OCI-LY1 (cell line): ENCODE measurements around the gene DNAI4.

Source experiments
- H2AFZ ChIP-seq: fragments of 200-600 bp; sonication (generic), shearing (Covaris generic); 2 replicates; pipeline ENCODE4 v1.6.0; 2014; ENCODE audit warnings: antibody characterized with exemption, mild to moderate bottlenecking, low read length
- H3F3A ChIP-seq: fragments of 200-600 bp; sonication (generic), shearing (Covaris generic); 2 replicates; pipeline ENCODE4 v1.6.0; 2014; ENCODE audit warnings: mild to moderate bottlenecking, antibody characterized with exemption, low read length, moderate library complexity; ENCODE audit not compliant: insufficient read depth
- H3K27ac ChIP-seq: fragments of 200-600 bp; sonication (generic); 2 replicates; pipeline ENCODE4 v1.5.1; 2014; ENCODE audit warnings: low read length, mixed run types, mild to moderate bottlenecking, low read depth; ENCODE audit not compliant: poor library complexity, severe bottlenecking
- H3K27me3 ChIP-seq: fragments of 200-600 bp; sonication (generic); 2 replicates; pipeline ENCODE4 v1.6.0; 2014; ENCODE audit warnings: antibody characterized with exemption, mild to moderate bottlenecking, low read length, moderate library complexity; ENCODE audit not compliant: insufficient read depth
- H3K36me3 ChIP-seq: fragments of 200-600 bp; sonication (generic); 2 replicates; pipeline ENCODE4 v1.6.1; 2014; ENCODE audit warnings: mild to moderate bottlenecking, antibody characterized with exemption, low read length, moderate library complexity, mixed read lengths; ENCODE audit not compliant: insufficient read depth
- H3K4me1 ChIP-seq: fragments of 200-600 bp; sonication (generic); 2 replicates; pipeline ENCODE4 v1.5.1; 2014; ENCODE audit warnings: mild to moderate bottlenecking, low read length, moderate library complexity; ENCODE audit not compliant: insufficient read depth, severe bottlenecking
- H3K4me2 ChIP-seq: fragments of 200-600 bp; sonication (generic), shearing (Covaris generic); 2 replicates; pipeline ENCODE4 v1.6.1; 2014; ENCODE audit warnings: low read length
- H3K4me3 ChIP-seq: fragments of 200-600 bp; sonication (generic); 2 replicates; pipeline ENCODE4 v1.5.1; 2014; ENCODE audit warnings: low read length, low read depth, mild to moderate bottlenecking, mixed read lengths; ENCODE audit not compliant: poor library complexity, severe bottlenecking
- H3K79me2 ChIP-seq: fragments of 200-600 bp; shearing (Covaris generic); 2 replicates; pipeline ENCODE4 v1.6.1; 2016; ENCODE audit warnings: mixed run types, low read length, mixed read lengths; ENCODE audit not compliant: insufficient read depth
- H3K9ac ChIP-seq: fragments of 200-600 bp; sonication (generic), shearing (Covaris generic); 2 replicates; pipeline ENCODE4 v1.6.1; 2014; ENCODE audit warnings: mild to moderate bottlenecking, low read length, mixed read lengths
- H3K9me2 ChIP-seq: fragments of 200-600 bp; sonication (generic), shearing (Covaris generic); 2 replicates; pipeline ENCODE4 v1.6.1; 2014; ENCODE audit warnings: low read depth, mild to moderate bottlenecking, low read length, mixed read lengths
- H3K9me3 ChIP-seq: fragments of 200-600 bp; shearing (Covaris generic); 2 replicates; pipeline ENCODE4 v1.6.1; 2014; ENCODE audit warnings: low read length, mixed read lengths
- H4K20me1 ChIP-seq: fragments of 200-600 bp; sonication (generic), shearing (Covaris generic); 2 replicates; pipeline ENCODE4 v1.6.0; 2016; ENCODE audit warnings: mild to moderate bottlenecking, low read length; ENCODE audit not compliant: insufficient read depth
- CTCF ChIP-seq: fragments of 200-600 bp; sonication (generic), shearing (Covaris generic); IDR thresholded peaks from 2 replicates; pipeline ENCODE4 v1.5.1; 2017; ENCODE audit warnings: mild to moderate bottlenecking, antibody characterized with exemption, low read length, moderate library complexity, mixed read lengths
- EZH2 ChIP-seq: fragments of 200-600 bp; sonication (generic), shearing (Covaris generic); IDR thresholded peaks from 2 replicates; pipeline ENCODE4 v1.8.0; 2017; ENCODE audit warnings: borderline replicate concordance, mixed run types, mild to moderate bottlenecking, antibody characterized with exemption, low read length, moderate library complexity, mixed read lengths

The DNAI4 gene

GRCh38 chr1:66937529-66938234 lies 13.0 kb upstream of the DNAI4 start:
- TF ChIP-seq EZH2 (no peak), CTCF (no peak)
- Histone ChIP-seq H3K4me2 (no peak overlapping the region), H3K9me2 (no peaks in the 10 kb centered on the region), H3F3A (no peaks in the 10 kb centered on the region), H3K27ac (no peak overlapping the region), H3K9ac (no peak overlapping the region), H2AFZ (no peak overlapping the region), H4K20me1 (no peaks in the 10 kb centered on the region; the same call in 1 of the 2 replicates), H3K36me3 (peaks cover 34% of the 10 kb centered on the region; the same call in 1 of the 2 replicates), H3K4me1 (peaks cover 33% of the 10 kb centered on the region), H3K9me3 (no peaks in the 10 kb centered on the region), H3K4me3 (no peak overlapping the region), H3K27me3 (no peaks in the 10 kb centered on the region), H3K79me2 (peaks cover 94% of the 10 kb centered on the region)

- H3K4me3 ChIP-seq = peak overlapping the region; percentile 81
- TF ChIP-seq EZH2 (no peak), CTCF (no peak)
- peak overlapping the region; percentile 99 for H3K4me2 ChIP-seq
- no peaks in the 10 kb centered on the region for H3K9me2 ChIP-seq
- no peaks in the 10 kb centered on the region; the same call in 1 of the 2 replicates for H4K20me1 ChIP-seq
- H3K79me2 ChIP-seq = peaks cover 87% of the 10 kb centered on the region
- H3F3A ChIP-seq = no peaks in the 10 kb centered on the region; the same call in 1 of the 2 replicates
- H3K4me1 ChIP-seq = peaks cover 53% of the 10 kb centered on the region
- H3K36me3 ChIP-seq = 0 out of 2 replicates have a peak, but pooled peaks cover 6% of the 10 kb centered on the region
- H2AFZ ChIP-seq = no peak overlapping the region
- H3K9me3 ChIP-seq = no peaks in the 10 kb centered on the region
- H3K27me3 ChIP-seq = no peaks in the 10 kb centered on the region
- peak overlapping the region; percentile 2 for H3K27ac ChIP-seq
- H3K9ac ChIP-seq = peak overlapping the region; percentile 86; the same call in 1 of the 2 replicates
Observed at GRCh38 chr1:66933887-66934700, 9.4 kb upstream of the DNAI4 start.

GRCh38 chr1:66932291-66932690 lies 7.6 kb upstream of the DNAI4 start:
- peak overlapping the region; percentile 99 for H3K4me2 ChIP-seq
- H3K27ac ChIP-seq = peak overlapping the region; percentile 23
- peak overlapping the region; percentile 86 for H3K9ac ChIP-seq
- H3K4me1 ChIP-seq = peaks cover 64% of the 10 kb centered on the region
- H3K4me3 ChIP-seq = peak overlapping the region; percentile 81
- no peaks in the 10 kb centered on the region for H3K9me3 ChIP-seq
- TF ChIP-seq EZH2 = no peak
- no peak for TF ChIP-seq CTCF
- H3K79me2 ChIP-seq = peaks cover 84% of the 10 kb centered on the region
- 0 out of 2 replicates have a peak, but pooled peaks cover 5% of the 10 kb centered on the region for H3K36me3 ChIP-seq
- H3F3A ChIP-seq = no peaks in the 10 kb centered on the region; the same call in none of the 2 replicates
- no peaks in the 10 kb centered on the region; the same call in 1 of the 2 replicates for H4K20me1 ChIP-seq
- H3K9me2 ChIP-seq = no peaks in the 10 kb centered on the region
- no peak overlapping the region for H2AFZ ChIP-seq
- no peaks in the 10 kb centered on the region for H3K27me3 ChIP-seq
